ENCODE results near the gene AREL1.

GRCh38 chr14:74653386-74654138 is 59.3 kb downstream of the AREL1 start:
- TF ChIP-seq TAF1 (IDR thresholded peaks at IDR 0.05; ENCODE audit: low read depth) = no peak
- TF ChIP-seq REST (IDR thresholded peaks at IDR 0.05; ENCODE audit: low read depth) = no peak
- no peak for TF ChIP-seq MAX (IDR thresholded peaks at IDR 0.05)
- TF ChIP-seq USF1 (IDR thresholded peaks at IDR 0.05) = no peak
